ENCODE results near the gene SERBP1. TPM values are rescaled to one million over a fixed set of nuclear protein-coding genes. Genes with fewer than 3 reads are reported as not detected.

Gene SERBP1
- total RNA-seq, 1 experiment from 2014 or later: 325 TPM

- no peak for TF ChIP-seq ZNF274 (IDR thresholded peaks at IDR 0.05; ENCODE audit: low read depth, low read length)
- TF ChIP-seq POLR2AphosphoS5 (IDR thresholded peaks at IDR 0.05; ENCODE audit: low read depth, low read length): peak; percentile 71
- TF ChIP-seq EZH2phosphoT487 (IDR thresholded peaks at IDR 0.05; ENCODE audit: borderline replicate concordance): no peak
- peak; percentile 84 for TF ChIP-seq POLR2A (IDR thresholded peaks at IDR 0.05; ENCODE audit: borderline replicate concordance, extremely low read depth, insufficient read depth, insufficient read length)
- no peak for TF ChIP-seq FOSL1 (IDR thresholded peaks at IDR 0.05; ENCODE audit: low read depth)
- peak; percentile 81 for TF ChIP-seq EGR1 (IDR thresholded peaks at IDR 0.05; ENCODE audit: low read depth)
- TF ChIP-seq EZH2 (IDR thresholded peaks at IDR 0.05): no peak
These were observed at the start of gene SERBP1 (continued) for GRCh38 chr1:67430358-67431155.

- no peak overlapping the region for H3K4me3 ChIP-seq (replicated peaks in 1 of 2; ENCODE audit: low read depth in 1 of 2, low read length in 2 of 2)
- H3K9ac ChIP-seq (ENCODE audit: low read length): no peak overlapping the region
- no peaks in the 10 kb centered on the region for H3K9me2 ChIP-seq (ENCODE audit: insufficient read depth)
- H3K36me3 ChIP-seq (ENCODE audit: control insufficient read depth in 1 of 2, insufficient read depth in 2 of 2, low read length in 2 of 2): no peaks in the 10 kb centered on the region
- H2AFZ ChIP-seq (ENCODE audit: low read depth, low read length, poor library complexity, severe bottlenecking): peak overlapping the region; percentile 70
- intact Hi-C loops (cut with micrococcal nuclease): no loop called here
- H3K4me1 ChIP-seq (ENCODE audit: control insufficient read depth in 1 of 2, insufficient read depth in 2 of 2, low read length in 2 of 2): peaks cover 0 to 4% of the 10 kb centered on the region in 2 experiments; a peak in 1 of 4 replicates
- H3K4me2 ChIP-seq (ENCODE audit: low read length): no peak overlapping the region; the same call in 1 of the 2 replicates
- POLR2A ChIA-PET: no interaction called here
- DNase-seq (ENCODE audit: low read depth, low spot score) (no peak), ATAC-seq (peak; percentile 66)
- no peaks in the 10 kb centered on the region for H3K9me3 ChIP-seq (ENCODE audit: control insufficient read depth in 1 of 2, insufficient read depth in 1 of 2, low read depth in 1 of 2, low read length in 2 of 2)
- BruUV-seq (replicated peaks): no TSS peak
- no peak overlapping the region for H3K27ac ChIP-seq (ENCODE audit: low read depth, low read length)
- TF ChIP-seq POLR2AphosphoS5 (IDR thresholded peaks at IDR 0.05; ENCODE audit: low read depth, low read length): no peak
- TF ChIP-seq CTCF (IDR thresholded peaks at IDR 0.05 in 2 of 3, conservative IDR thresholded peaks at IDR 0.05 in 1 of 3; ENCODE audit: borderline replicate concordance in 1 of 3, insufficient read depth in 1 of 3, low read depth in 2 of 3, low read length in 2 of 3): no peak
- TF ChIP-seq, protein P1, sequence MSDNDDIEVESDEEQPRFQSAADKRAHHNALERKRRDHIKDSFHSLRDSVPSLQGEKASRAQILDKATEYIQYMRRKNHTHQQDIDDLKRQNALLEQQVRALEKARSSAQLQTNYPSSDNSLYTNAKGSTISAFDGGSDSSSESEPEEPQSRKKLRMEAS (IDR thresholded peaks at IDR 0.05): peak; percentile 58; the same call in 1 of the 2 replicates
- TF ChIP-seq REST (IDR thresholded peaks at IDR 0.05; ENCODE audit: low read depth): no peak
- no peaks in the 10 kb centered on the region for H3K27me3 ChIP-seq (ENCODE audit: insufficient read depth, low read length)
- CTCF ChIA-PET: interaction anchor here (0.6 to 1.6 kb wide), 3 partner anchors 18 to 266 kb away, joined by 3 to 4 read pairs (median 3); no protein-coding TSS in a partner anchor
- RAD21 ChIA-PET (ENCODE audit: low non-redundant PET in 1 of 2, low total read pairs in 2 of 2, uncharacterized antibody in 2 of 2, unreplicated experiment in 2 of 2): interaction anchor here in 1 of 2 experiments (0.7 kb wide), 1 partner anchor 17 kb away, joined by 4 read pairs; no protein-coding TSS in a partner anchor
- no peaks in the 10 kb centered on the region for H4K20me1 ChIP-seq (ENCODE audit: insufficient read depth)
- no peaks in the 10 kb centered on the region for H3K79me2 ChIP-seq (ENCODE audit: insufficient read depth, low read length)
These were observed 49.1 kb upstream of the SERBP1 start for GRCh38 chr1:67479146-67479891.
